Measurements from ENCODE around the gene PPFIA2. TPM values are rescaled to one million over a fixed set of nuclear protein-coding genes. Genes with fewer than 3 reads are reported as not detected.

The PPFIA2 gene
- total RNA-seq, 1 donor from 2014 or later, result 1.1 TPM

DNA sequence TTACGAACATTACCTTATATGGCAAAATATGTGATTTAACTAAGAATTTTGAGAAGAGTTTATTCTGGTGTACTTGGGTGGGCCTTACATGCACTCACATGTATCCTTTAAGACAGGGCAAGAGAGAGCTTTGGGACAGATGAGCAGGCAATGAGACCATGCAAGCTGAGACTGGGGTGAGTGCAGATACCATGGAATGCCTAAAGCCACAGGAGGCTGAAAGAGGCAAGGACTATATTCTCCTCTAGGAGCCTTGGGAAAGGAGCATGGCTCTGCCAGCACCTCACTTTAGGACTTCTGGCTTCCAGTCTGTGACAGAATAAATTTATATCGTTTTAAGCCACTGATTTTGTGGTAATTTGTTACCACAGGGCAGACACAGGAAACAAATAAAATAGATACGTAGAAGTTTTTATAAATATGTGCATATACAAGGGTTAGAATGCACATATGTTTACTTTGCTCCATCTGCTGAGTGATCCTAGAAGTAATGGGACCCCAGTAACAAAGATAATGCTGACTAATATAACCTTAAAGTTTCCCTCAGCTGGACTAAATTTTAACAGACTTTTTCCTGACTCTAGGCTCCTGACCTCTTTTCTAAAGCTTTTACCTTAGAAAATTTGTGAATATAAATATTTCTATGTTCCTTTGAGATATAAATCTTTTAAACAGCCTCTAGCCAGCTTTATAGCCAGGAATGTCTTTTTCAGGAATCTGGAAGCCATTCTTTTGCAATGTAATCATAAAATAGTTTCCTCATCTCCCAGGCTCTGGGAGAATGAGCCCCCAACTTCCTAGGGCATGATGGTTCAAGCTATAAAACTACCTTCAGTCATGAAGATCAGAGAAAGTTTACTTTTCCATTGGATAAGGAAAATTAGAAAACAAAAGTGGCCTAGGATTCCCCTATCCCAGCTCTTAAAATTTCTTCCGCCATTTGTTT, 216.8 kb downstream of the PPFIA2 start:
- Mint-ChIP-seq H3K27ac (peak overlapping the region; percentile 62), H3K27me3 (ENCODE audit: low read depth) (no peaks in the 10 kb centered on the region), H3K4me1 (peaks cover 2% of the 10 kb centered on the region), H3K4me3 (no peak overlapping the region), H3K9me3 (no peaks in the 10 kb centered on the region), H3K36me3 (no peaks in the 10 kb centered on the region)
- no peak for DNase-seq (ENCODE audit: low spot score in 2 of 2, unreplicated experiment in 2 of 2)
- no peak for TF ChIP-seq CTCF (IDR thresholded peaks at IDR 0.05; ENCODE audit: unreplicated experiment)

GRCh38 chr12:81541121-81541520, 218.0 kb downstream of the PPFIA2 start:
- no peaks in the 10 kb centered on the region for H3K36me3 Mint-ChIP-seq
- peaks cover 2% of the 10 kb centered on the region for H3K4me1 Mint-ChIP-seq
- H3K4me3 Mint-ChIP-seq, result no peak overlapping the region
- TF ChIP-seq CTCF (IDR thresholded peaks at IDR 0.05; ENCODE audit: unreplicated experiment), result no peak
- no peaks in the 10 kb centered on the region for H3K9me3 Mint-ChIP-seq
- H3K27ac Mint-ChIP-seq, result no peak overlapping the region
- no peaks in the 10 kb centered on the region for H3K27me3 Mint-ChIP-seq (ENCODE audit: low read depth)
- DNase-seq (ENCODE audit: low spot score in 2 of 2, unreplicated experiment in 2 of 2), result no peak

- DNase-seq (ENCODE audit: low spot score in 2 of 2, unreplicated experiment in 2 of 2), result no peak
- H3K9me3 Mint-ChIP-seq, result no peaks in the 10 kb centered on the region
- peaks cover 2% of the 10 kb centered on the region for H3K4me1 Mint-ChIP-seq
- H3K36me3 Mint-ChIP-seq, result no peaks in the 10 kb centered on the region
- H3K4me3 Mint-ChIP-seq, result no peak overlapping the region
- TF ChIP-seq CTCF (IDR thresholded peaks at IDR 0.05; ENCODE audit: unreplicated experiment), result no peak
- H3K27ac Mint-ChIP-seq, result no peak overlapping the region
- no peaks in the 10 kb centered on the region for H3K27me3 Mint-ChIP-seq (ENCODE audit: low read depth)
Measured at GRCh38 chr12:81539279-81539678, 219.9 kb downstream of the PPFIA2 start.

DNA sequence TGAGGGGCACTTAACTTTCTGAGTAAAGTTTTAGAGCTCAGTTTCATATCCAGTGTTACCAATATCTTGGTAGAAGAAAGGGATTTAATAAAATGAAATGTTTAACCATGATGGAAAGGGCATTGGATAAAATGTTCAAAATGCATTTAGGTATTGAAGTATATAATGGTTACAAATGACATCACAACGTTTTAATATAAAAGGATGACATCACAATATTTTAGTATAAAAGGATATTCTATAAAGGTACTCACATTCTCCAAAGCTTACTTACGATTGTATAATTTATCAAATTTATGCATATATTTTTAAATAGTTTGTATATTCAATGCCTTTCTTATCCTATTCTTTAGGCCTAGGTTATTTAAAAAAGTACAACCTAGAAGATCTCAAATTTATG, 226.1 kb downstream of the PPFIA2 start:
- TF ChIP-seq CTCF (IDR thresholded peaks at IDR 0.05; ENCODE audit: unreplicated experiment), result no peak
- H3K36me3 Mint-ChIP-seq, result no peaks in the 10 kb centered on the region
- no peak for DNase-seq (ENCODE audit: low spot score in 2 of 2, unreplicated experiment in 2 of 2)
- H3K4me1 Mint-ChIP-seq, result peaks cover 7% of the 10 kb centered on the region
- no peak overlapping the region for H3K27ac Mint-ChIP-seq
- no peak overlapping the region for H3K4me3 Mint-ChIP-seq
- peaks cover 1% of the 10 kb centered on the region for H3K9me3 Mint-ChIP-seq
- no peaks in the 10 kb centered on the region for H3K27me3 Mint-ChIP-seq (ENCODE audit: low read depth)

DNA sequence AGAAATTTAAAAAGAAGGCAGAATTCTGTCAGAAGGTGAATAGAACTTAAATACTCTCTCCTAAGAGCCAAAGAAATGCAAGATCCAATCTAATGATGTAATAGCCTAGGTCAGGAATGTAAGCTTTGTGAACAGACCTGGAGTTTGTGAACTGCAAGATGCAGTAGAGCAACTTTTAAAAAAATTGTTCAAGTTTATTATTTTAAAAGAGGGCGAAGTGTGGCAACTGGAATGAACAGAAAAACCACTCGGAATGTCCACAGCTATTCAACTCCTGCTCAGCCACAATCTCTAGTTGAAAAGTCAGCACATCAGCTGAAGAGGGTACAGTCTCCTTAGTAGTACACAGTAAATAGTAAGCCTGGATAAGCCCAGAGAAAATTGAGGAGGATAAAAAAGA, 228.8 kb downstream of the PPFIA2 start:
- TF ChIP-seq CTCF (IDR thresholded peaks at IDR 0.05; ENCODE audit: unreplicated experiment), result no peak
- Mint-ChIP-seq H3K4me3 (no peak overlapping the region), H3K27ac (peak overlapping the region; percentile 56), H3K27me3 (ENCODE audit: low read depth) (no peaks in the 10 kb centered on the region), H3K36me3 (no peaks in the 10 kb centered on the region), H3K4me1 (peaks cover 7% of the 10 kb centered on the region), H3K9me3 (peaks cover 5% of the 10 kb centered on the region)
- no peak for DNase-seq (ENCODE audit: low spot score in 2 of 2, unreplicated experiment in 2 of 2)

Measured in mesothelial cell of epicardium (in vitro differentiated cells).